Measurements from ENCODE around the gene FCGR3B.
"Not testable (repeated sequence)": the region's sequence is repeated elsewhere in the genome, so short reads cannot be mapped to it uniquely, and the experiment has no call there.

GRCh38 chr1:161622054-161622453, 8.9 kb downstream of the FCGR3B start:
- not testable (repeated sequence) for TF ChIP-seq POLR2AphosphoS5 (IDR thresholded peaks at IDR 0.05; ENCODE audit: low read depth, low read length); POLR2A (IDR thresholded peaks at IDR 0.05; ENCODE audit: low read depth, low read length); TAF1 (IDR thresholded peaks at IDR 0.05; ENCODE audit: borderline replicate concordance, low read depth, low read length)

All from GM12892 (cell line).